ENCODE data around the gene MID2.
A peak's percentile ranks its signal among the peaks of the same experiment; 100 is the strongest.
"Not testable (repeated sequence)": the region's sequence is repeated elsewhere in the genome, so short reads cannot be mapped to it uniquely, and the experiment has no call there.

Gene MID2

GRCh38 chrX:107825698-107826237, at the start of gene MID2:
TSS of gene MID2 (plus strand) at chrX:107825866. CDS start at chrX:107826427, 561 bp downstream.
- peak; percentile 86 for DNase-seq

GRCh38 chrX:107776649-107777535, 48.8 kb upstream of the MID2 start:
- DNase-seq, result peak; percentile 95

GRCh38 chrX:107777536-107777832, 48.2 kb upstream of the MID2 start, which contains the start of gene NCBP2L:
TSS of gene NCBP2L (plus strand) at chrX:107777733. CDS start at chrX:107794221, 16,488 bp downstream.
- DNase-seq, result no peak

- no peak for DNase-seq
These were observed 45.1 kb upstream of the MID2 start for GRCh38 chrX:107780525-107780924.

- no peak for DNase-seq
These were observed 37.8 kb upstream of the MID2 start for GRCh38 chrX:107787827-107788226.

GRCh38 chrX:107804427-107804826, 21.2 kb upstream of the MID2 start:
- DNase-seq, result no peak

- DNase-seq, result no peak
These were observed 20.5 kb upstream of the MID2 start for GRCh38 chrX:107805179-107805578.

- not testable (repeated sequence) for DNase-seq
These were observed 15.6 kb upstream of the MID2 start for GRCh38 chrX:107810053-107810452.

GRCh38 chrX:107818900-107819521, 6.7 kb upstream of the MID2 start:
- no peak for DNase-seq

- no peak for DNase-seq
These were observed 2.6 kb upstream of the MID2 start for GRCh38 chrX:107823042-107823441.

GRCh38 chrX:107823456-107823855, 2.2 kb upstream of the MID2 start:
- no peak for DNase-seq

- peak; percentile 66 for DNase-seq
These were observed 768 bp downstream of the MID2 start for GRCh38 chrX:107826238-107827029.

GRCh38 chrX:107827030-107827831, 1.6 kb downstream of the MID2 start:
- DNase-seq, result no peak

GRCh38 chrX:107827852-107828251, 2.2 kb downstream of the MID2 start:
- no peak for DNase-seq

- DNase-seq, result no peak
These were observed 4.2 kb downstream of the MID2 start for GRCh38 chrX:107829878-107830277.

- DNase-seq, result no peak
These were observed 5.5 kb downstream of the MID2 start for GRCh38 chrX:107831071-107831730.

- no peak for DNase-seq
These were observed 8.9 kb downstream of the MID2 start for GRCh38 chrX:107834275-107835201.

GRCh38 chrX:107836958-107837357, 11.3 kb downstream of the MID2 start:
- no peak for DNase-seq

- DNase-seq, result no peak
These were observed 15.3 kb downstream of the MID2 start for GRCh38 chrX:107840971-107841370.

- DNase-seq, result no peak
These were observed 17.2 kb downstream of the MID2 start for GRCh38 chrX:107842715-107843400.

All from islet precursor cell (in vitro differentiated cells).